ENCODE data around the gene SMPX.

DNA sequence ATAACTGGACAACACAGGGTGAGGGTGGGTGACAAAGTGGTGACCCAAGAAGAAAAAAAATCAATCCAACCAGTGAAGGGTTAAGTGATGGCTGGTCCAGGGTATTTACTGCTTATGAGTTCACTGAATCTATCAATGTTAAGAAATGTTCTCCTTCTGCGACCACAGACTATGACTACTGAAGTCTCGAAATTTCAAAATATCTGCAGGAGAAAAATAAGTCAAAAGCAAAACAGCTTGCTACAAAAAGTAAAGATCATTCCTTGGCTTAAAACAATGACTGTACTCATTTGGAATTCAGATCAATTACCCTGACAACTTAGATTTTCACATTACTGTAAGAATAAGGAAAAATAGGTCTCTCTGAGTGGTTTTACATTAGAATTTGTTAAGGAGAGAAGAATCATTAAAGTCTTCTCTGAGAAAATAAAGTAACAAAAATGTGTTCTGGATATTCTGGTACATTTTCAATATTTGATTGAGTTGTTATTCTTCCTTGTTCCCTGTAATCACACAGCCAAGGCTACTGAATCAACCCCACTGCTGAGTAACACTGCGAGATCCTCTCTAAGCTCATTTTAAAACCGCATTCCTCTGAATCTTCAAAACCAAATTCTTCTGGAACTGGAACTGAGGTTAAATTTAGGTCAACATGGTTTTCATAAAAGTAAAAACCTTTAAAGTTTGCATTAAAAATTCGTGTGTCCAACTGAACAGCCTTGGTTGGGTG is 22.7 kb downstream of the SMPX start:
- TF ChIP-seq, protein P1, sequence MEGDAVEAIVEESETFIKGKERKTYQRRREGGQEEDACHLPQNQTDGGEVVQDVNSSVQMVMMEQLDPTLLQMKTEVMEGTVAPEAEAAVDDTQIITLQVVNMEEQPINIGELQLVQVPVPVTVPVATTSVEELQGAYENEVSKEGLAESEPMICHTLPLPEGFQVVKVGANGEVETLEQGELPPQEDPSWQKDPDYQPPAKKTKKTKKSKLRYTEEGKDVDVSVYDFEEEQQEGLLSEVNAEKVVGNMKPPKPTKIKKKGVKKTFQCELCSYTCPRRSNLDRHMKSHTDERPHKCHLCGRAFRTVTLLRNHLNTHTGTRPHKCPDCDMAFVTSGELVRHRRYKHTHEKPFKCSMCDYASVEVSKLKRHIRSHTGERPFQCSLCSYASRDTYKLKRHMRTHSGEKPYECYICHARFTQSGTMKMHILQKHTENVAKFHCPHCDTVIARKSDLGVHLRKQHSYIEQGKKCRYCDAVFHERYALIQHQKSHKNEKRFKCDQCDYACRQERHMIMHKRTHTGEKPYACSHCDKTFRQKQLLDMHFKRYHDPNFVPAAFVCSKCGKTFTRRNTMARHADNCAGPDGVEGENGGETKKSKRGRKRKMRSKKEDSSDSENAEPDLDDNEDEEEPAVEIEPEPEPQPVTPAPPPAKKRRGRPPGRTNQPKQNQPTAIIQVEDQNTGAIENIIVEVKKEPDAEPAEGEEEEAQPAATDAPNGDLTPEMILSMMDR (IDR thresholded peaks at IDR 0.05), result no peak
- no peak for TF ChIP-seq POLR2A (IDR thresholded peaks at IDR 0.05)
